Measurements from ENCODE around the gene CD200. TPM values are rescaled to one million over a fixed set of nuclear protein-coding genes. Genes with fewer than 3 reads are reported as not detected.

CD200 gene
- total RNA-seq, 1 experiment from 2014 or later, result not detected

- ChIA-PET POLR2A (interaction anchor here (0.7 kb wide), 1 partner anchor 56 kb away, joined by 8 read pairs; no protein-coding TSS in a partner anchor), CTCF (interaction anchor here (0.7 kb wide), 1 partner anchor 58 kb away, joined by 4 read pairs; no protein-coding TSS in a partner anchor)
- TF ChIP-seq CTCF (IDR thresholded peaks at IDR 0.05), result no peak
- TF ChIP-seq REST (IDR thresholded peaks at IDR 0.05; ENCODE audit: insufficient read depth in 1 of 2, low read depth in 2 of 2, low read length in 1 of 2), result no peak
- TF ChIP-seq TCF7L2 (IDR thresholded peaks at IDR 0.05; ENCODE audit: low read depth, low read length), result no peak
- intact Hi-C loops (cut with micrococcal nuclease; ENCODE audit: unreplicated experiment), result no loop called here
- BruUV-seq (replicated peaks), result no TSS peak
- no peaks in the 10 kb centered on the region for H3K9me3 ChIP-seq (ENCODE audit: control insufficient read depth, insufficient read depth, low read depth, low read length)
- H3K36me3 ChIP-seq (ENCODE audit: control insufficient read depth, insufficient read depth, low read length), result no peaks in the 10 kb centered on the region
- H3K27ac ChIP-seq (ENCODE audit: low read length), result no peak overlapping the region
- H3K4me3 ChIP-seq (ENCODE audit: low read depth in 2 of 2, low read length in 2 of 2), result no peak overlapping the region
- in situ Hi-C loops (cut with HindIII; ENCODE audit: low pct_unique_long_range_greater_than_20kb, low sequenced_read_pairs), result no loop called here
- no peaks in the 10 kb centered on the region for H3K27me3 ChIP-seq (ENCODE audit: control insufficient read depth, insufficient read depth, low read length)
- DNase-seq (ENCODE audit: low read depth, low spot score) (no peak), ATAC-seq (no peak)
- H3K4me1 ChIP-seq (ENCODE audit: control insufficient read depth, insufficient read depth, low read length), result no peaks in the 10 kb centered on the region
Measured at GRCh38 chr3:112372396-112372795, 39.4 kb downstream of the CD200 start.

DNA sequence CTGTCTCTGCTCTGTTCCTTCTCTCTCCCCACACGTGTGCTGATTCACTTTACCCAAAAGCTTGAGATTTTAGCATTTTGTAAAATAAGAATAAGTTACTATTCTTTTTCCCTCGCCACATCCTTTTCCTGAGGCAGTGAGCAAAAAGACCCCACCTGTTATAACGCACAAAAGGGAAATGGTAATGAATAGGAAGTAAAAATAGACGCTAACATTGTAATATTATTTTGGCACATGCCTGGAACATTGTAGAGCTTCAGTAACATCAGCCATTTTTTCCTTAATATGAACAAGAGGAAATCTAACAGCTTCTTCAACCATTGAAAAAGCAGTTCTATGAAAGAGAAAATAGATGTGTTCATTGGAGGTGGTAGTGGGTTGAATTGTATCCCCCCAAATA is 40.5 kb downstream of the CD200 start:
- Histone ChIP-seq H3K36me3 (ENCODE audit: control insufficient read depth, insufficient read depth, low read length) (no peaks in the 10 kb centered on the region), H3K4me1 (ENCODE audit: control insufficient read depth, insufficient read depth, low read length) (no peaks in the 10 kb centered on the region), H3K27ac (ENCODE audit: low read length) (no peak overlapping the region), H3K4me3 (ENCODE audit: low read depth in 2 of 2, low read length in 2 of 2) (no peak overlapping the region), H3K9me3 (ENCODE audit: control insufficient read depth, insufficient read depth, low read depth, low read length) (no peaks in the 10 kb centered on the region), H3K27me3 (ENCODE audit: control insufficient read depth, insufficient read depth, low read length) (no peaks in the 10 kb centered on the region)
- intact Hi-C loops (cut with micrococcal nuclease; ENCODE audit: unreplicated experiment) (no loop called here), in situ Hi-C loops (cut with HindIII; ENCODE audit: low pct_unique_long_range_greater_than_20kb, low sequenced_read_pairs) (no loop called here)
- ChIA-PET CTCF (no interaction called here), POLR2A (no interaction called here)
- DNase-seq (ENCODE audit: low read depth, low spot score), result no peak
- BruUV-seq (replicated peaks), result no TSS peak
- ATAC-seq, result no peak
- no peak for TF ChIP-seq SIN3A (IDR thresholded peaks at IDR 0.05; ENCODE audit: borderline replicate concordance, insufficient read depth, low read depth, low read length)

DNA sequence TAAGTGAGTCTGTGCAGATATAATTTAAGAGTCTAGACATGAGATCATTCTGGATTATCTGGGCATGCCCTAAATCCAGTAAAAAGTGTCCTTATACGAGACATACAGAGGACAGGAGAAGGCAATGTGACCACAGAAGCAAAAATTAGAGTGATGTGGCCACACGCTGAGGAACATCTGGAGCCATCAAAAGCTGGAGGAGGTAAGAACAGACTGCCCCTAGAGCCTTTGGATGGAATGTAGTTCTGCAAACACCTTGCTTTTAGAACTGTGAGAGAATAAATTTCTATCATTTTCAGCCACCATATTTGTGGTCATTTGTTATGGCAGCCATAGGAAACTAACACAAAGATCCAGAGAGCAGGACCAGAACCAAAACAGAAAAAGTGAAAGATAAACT is 41.0 kb downstream of the CD200 start:
- DNase-seq (ENCODE audit: low read depth, low spot score) (no peak), ATAC-seq (no peak)
- intact Hi-C loops (cut with micrococcal nuclease; ENCODE audit: unreplicated experiment), result no loop called here
- Histone ChIP-seq H3K4me1 (ENCODE audit: control insufficient read depth, insufficient read depth, low read length) (no peaks in the 10 kb centered on the region), H3K27me3 (ENCODE audit: control insufficient read depth, insufficient read depth, low read length) (no peaks in the 10 kb centered on the region), H3K36me3 (ENCODE audit: control insufficient read depth, insufficient read depth, low read length) (no peaks in the 10 kb centered on the region), H3K4me3 (ENCODE audit: low read depth in 2 of 2, low read length in 2 of 2) (no peak overlapping the region), H3K9me3 (ENCODE audit: control insufficient read depth, insufficient read depth, low read depth, low read length) (no peaks in the 10 kb centered on the region), H3K27ac (ENCODE audit: low read length) (no peak overlapping the region)
- CTCF ChIA-PET, result no interaction called here
- POLR2A ChIA-PET, result no interaction called here
- no TSS peak for BruUV-seq (replicated peaks)
- TF ChIP-seq SIN3A (IDR thresholded peaks at IDR 0.05; ENCODE audit: borderline replicate concordance, insufficient read depth, low read depth, low read length) (no peak), CTCF (IDR thresholded peaks at IDR 0.05) (no peak), REST (IDR thresholded peaks at IDR 0.05; ENCODE audit: insufficient read depth in 1 of 2, low read depth in 2 of 2, low read length in 1 of 2) (no peak), TCF7L2 (IDR thresholded peaks at IDR 0.05; ENCODE audit: low read depth, low read length) (no peak), POLR2AphosphoS5 (IDR thresholded peaks at IDR 0.05; ENCODE audit: low read depth, low read length) (no peak)
- in situ Hi-C loops (cut with HindIII; ENCODE audit: low pct_unique_long_range_greater_than_20kb, low sequenced_read_pairs), result no loop called here
